Keratinocyte (primary cell): Measurements from ENCODE around the gene INPP5E. TPM values are rescaled to one million over a fixed set of nuclear protein-coding genes. Genes with fewer than 3 reads are reported as not detected.

ENCODE experiments used
- DNase-seq: peaks from one replicate; pipeline ENCODE4 v3.0.0-alpha.2; 2011; ENCODE audit warnings: low read depth, missing footprints, low spot score
- FAIRE-seq: peaks from 2 replicates; lab custom pipeline; 2011; peaks lifted over from hg19 to GRCh38; lab: Jason Lieb, UNC
- H2AFZ ChIP-seq: 2 replicates; pipeline ENCODE4 v1.6.0; 2012; ENCODE audit warnings: low read length, control low read depth, inconsistent platforms; ENCODE audit not compliant: control insufficient read depth
- H3K27ac ChIP-seq: 2 replicates; pipeline ENCODE4 v1.5.1; 2011; ENCODE audit warnings: low read length; ENCODE audit not compliant: control insufficient read depth, insufficient read depth
- H3K27me3 ChIP-seq: 3 replicates; pipeline ENCODE4 v1.6.0; 2011; ENCODE audit warnings: low read length; ENCODE audit not compliant: control insufficient read depth, insufficient read depth; ENCODE audit errors: extremely low read depth
- H3K36me3 ChIP-seq, 2 experiments: 2 replicates in 1 of 2; 3 replicates in 1 of 2; pipeline ENCODE4 v1.5.1; 2011; ENCODE audit warnings: low read length in 2 of 2, mild to moderate bottlenecking in 1 of 2; ENCODE audit not compliant: control insufficient read depth in 2 of 2, insufficient read depth in 2 of 2; ENCODE audit errors: extremely low read depth in 1 of 2
- H3K4me1 ChIP-seq: 3 replicates; pipeline ENCODE4 v1.5.1; 2011; ENCODE audit warnings: low read length; ENCODE audit not compliant: control insufficient read depth, insufficient read depth; ENCODE audit errors: extremely low read depth
- H3K4me2 ChIP-seq: 3 replicates; pipeline ENCODE4 v1.6.0; 2011; ENCODE audit warnings: low read depth, low read length; ENCODE audit not compliant: control insufficient read depth, insufficient read depth; ENCODE audit errors: extremely low read depth
- H3K4me3 ChIP-seq, 3 experiments: fragments of 200-600 bp in 1 of 3; sonication (generic) in 1 of 3; 2 replicates in 2 of 3; 3 replicates in 1 of 3; pipeline ENCODE4 v1.5.1; 2011 to 2016; ENCODE audit warnings: low read length in 3 of 3, mild to moderate bottlenecking in 3 of 3, control low read depth in 2 of 3, inconsistent platforms in 1 of 3, low read depth in 1 of 3, mixed read lengths in 1 of 3, mixed run types in 1 of 3, moderate library complexity in 1 of 3; ENCODE audit not compliant: control insufficient read depth in 2 of 3, insufficient read depth in 2 of 3; ENCODE audit errors: extremely low read depth in 1 of 3
- H3K79me2 ChIP-seq: 2 replicates; pipeline ENCODE4 v1.6.0; 2012; ENCODE audit warnings: low read length; ENCODE audit not compliant: control insufficient read depth, insufficient read depth
- H3K9ac ChIP-seq: 3 replicates; pipeline ENCODE4 v1.6.0; 2011; ENCODE audit warnings: low read length; ENCODE audit not compliant: control insufficient read depth, insufficient read depth; ENCODE audit errors: extremely low read depth
- H3K9me1 ChIP-seq: 3 replicates; pipeline ENCODE4 v1.6.0; 2011; ENCODE audit warnings: low read length; ENCODE audit not compliant: control insufficient read depth, insufficient read depth; ENCODE audit errors: extremely low read depth
- H3K9me3 ChIP-seq: 2 replicates; pipeline ENCODE4 v1.5.1; 2012; ENCODE audit warnings: low read depth, low read length; ENCODE audit not compliant: control insufficient read depth
- H4K20me1 ChIP-seq: 3 replicates; pipeline ENCODE4 v1.6.0; 2011; ENCODE audit warnings: low read length; ENCODE audit not compliant: control insufficient read depth, insufficient read depth; ENCODE audit errors: extremely low read depth
- CTCF ChIP-seq, 3 experiments: IDR thresholded peaks in 1 of 3; conservative IDR thresholded peaks in 1 of 3; optimal IDR thresholded peaks in 1 of 3; 2 replicates in 2 of 3; 3 replicates in 1 of 3; pipeline versions ENCODE3 to v1.5.1; 2011; ENCODE audit warnings: low read length in 3 of 3, mild to moderate bottlenecking in 3 of 3, moderate library complexity in 2 of 3, control low read depth in 1 of 3, inconsistent platforms in 1 of 3; ENCODE audit not compliant: insufficient read depth in 2 of 3; ENCODE audit errors: extremely low read depth in 1 of 3
- EZH2 ChIP-seq: IDR thresholded peaks from one replicate; pipeline ENCODE4 v1.6.1; 2012; ENCODE audit warnings: inconsistent platforms, mild to moderate bottlenecking, low read length, moderate library complexity
- dilution Hi-C: fragments of 300-500 bp; cut with MboI; formaldehyde crosslinking; loops from one replicate; pipeline ENCODE4 v1.7.0; 2020; ENCODE audit warnings: low sequenced_read_pairs; ENCODE audit not compliant: extremely low pct_ligation_motif_present
- polyA plus RNA-seq, 5 experiments: library from polyadenylated mRNA; depleted of rRNA in 3 of 5; stranded (reverse) in 3 of 5; stranded (forward) in 1 of 5; unstranded in 1 of 5; fragments of >200 nt; gene quantifications; 1 replicate in 1 of 5; 2 replicates in 3 of 5; 3 replicates in 1 of 5; pipeline versions ENCODE4 v1.2.1 to v1.2.3, GENCODE V29; 2011 to 2012; ENCODE audit warnings: missing spikeins in 2 of 5, low read depth in 1 of 5, low replicate concordance in 1 of 5

Gene INPP5E
- polyA plus RNA-seq, 1 donor (not counting 4 experiments of a cell fraction or from before 2014, with no cell fraction given) = 4.4 TPM

- FAIRE-seq (no peak), DNase-seq (no peak)
- no peak overlapping the region for H3K27ac ChIP-seq
- TF ChIP-seq EZH2 = no peak
- no peak for TF ChIP-seq CTCF (optimal IDR thresholded peaks at IDR 0.05 in 1 of 3, IDR thresholded peaks at IDR 0.05 in 1 of 3, conservative IDR thresholded peaks at IDR 0.05 in 1 of 3; ENCODE audit: extremely low read depth in 1 of 3, insufficient read depth in 2 of 3, low read length in 3 of 3)
- peaks cover 78% of the 10 kb centered on the region for H3K79me2 ChIP-seq
- peaks cover 64 to 72% of the 10 kb centered on the region in 2 experiments for H3K36me3 ChIP-seq
- H4K20me1 ChIP-seq = peaks cover 25% of the 10 kb centered on the region
- no peak overlapping the region for H3K9ac ChIP-seq
- H3K4me2 ChIP-seq = no peak overlapping the region
- H3K9me3 ChIP-seq = no peaks in the 10 kb centered on the region
- H3K4me1 ChIP-seq = no peaks in the 10 kb centered on the region
- H3K27me3 ChIP-seq = no peaks in the 10 kb centered on the region
- no peaks in the 10 kb centered on the region for H3K9me1 ChIP-seq
- H3K4me3 ChIP-seq = no peak overlapping the region
- H2AFZ ChIP-seq = no peak overlapping the region
- dilution Hi-C loops = no loop called here
Measured at GRCh38 chr9:136472640-136473353, 33.2 kb upstream of the INPP5E start.

DNA sequence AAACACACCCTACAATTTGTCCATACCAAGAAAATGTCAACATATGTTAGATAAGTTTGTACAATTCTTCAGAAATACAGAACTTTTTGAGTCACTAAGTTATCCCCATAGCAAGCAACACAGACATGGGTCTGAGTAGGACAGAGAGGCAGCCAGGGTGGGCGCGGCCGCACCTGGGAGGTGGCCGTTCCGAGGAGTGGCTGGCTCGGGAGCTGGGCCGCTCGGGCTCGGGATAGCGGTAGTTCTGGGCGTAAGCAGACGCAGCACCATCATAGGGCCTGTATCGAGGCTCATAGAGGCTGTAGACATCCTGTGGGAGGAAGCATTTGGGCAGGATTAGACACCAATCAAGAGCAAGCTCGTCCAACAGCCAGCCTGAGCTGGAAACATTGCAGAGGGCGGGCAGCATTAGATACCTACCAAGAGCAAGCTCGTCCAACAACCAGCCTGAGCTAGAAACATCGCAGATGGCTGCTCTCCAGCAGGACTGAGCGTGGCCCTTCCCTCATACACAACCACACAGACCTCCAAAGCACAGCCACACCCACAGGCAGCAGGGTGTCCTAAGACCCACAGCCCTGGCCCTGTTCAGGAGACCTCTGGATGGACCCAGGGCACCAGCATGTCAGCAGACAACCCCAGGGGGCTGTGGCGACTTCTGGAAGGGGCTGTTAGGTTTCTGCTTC is 32.3 kb upstream of the INPP5E start:
- Histone ChIP-seq H3K27me3 (no peaks in the 10 kb centered on the region), H3K36me3 (peaks cover 59 to 72% of the 10 kb centered on the region in 2 experiments), H3K9me1 (no peaks in the 10 kb centered on the region), H3K4me1 (no peaks in the 10 kb centered on the region), H3K79me2 (peaks cover 71% of the 10 kb centered on the region), H3K27ac (no peak overlapping the region), H3K9me3 (no peaks in the 10 kb centered on the region), H2AFZ (no peak overlapping the region), H3K9ac (no peak overlapping the region), H3K4me2 (no peak overlapping the region), H3K4me3 (no peak overlapping the region), H4K20me1 (peaks cover 27% of the 10 kb centered on the region)
- no peak for FAIRE-seq
- dilution Hi-C loops = no loop called here
- no peak for TF ChIP-seq CTCF (optimal IDR thresholded peaks at IDR 0.05 in 1 of 3, IDR thresholded peaks at IDR 0.05 in 1 of 3, conservative IDR thresholded peaks at IDR 0.05 in 1 of 3; ENCODE audit: extremely low read depth in 1 of 3, insufficient read depth in 2 of 3, low read length in 3 of 3)
- no peak for TF ChIP-seq EZH2
- no peak for DNase-seq
